ENCODE data around the gene EPS8. TPM values are rescaled to one million over a fixed set of nuclear protein-coding genes. Genes with fewer than 3 reads are reported as not detected.
A peak's percentile ranks its signal among the peaks of the same experiment; 100 is the strongest.

Gene EPS8
- total RNA-seq, 5 donors from 2014 or later (not counting 1 experiment from before 2014, with no cell fraction given) = 0.91 to 3.8 (median 2.1) TPM

DNA sequence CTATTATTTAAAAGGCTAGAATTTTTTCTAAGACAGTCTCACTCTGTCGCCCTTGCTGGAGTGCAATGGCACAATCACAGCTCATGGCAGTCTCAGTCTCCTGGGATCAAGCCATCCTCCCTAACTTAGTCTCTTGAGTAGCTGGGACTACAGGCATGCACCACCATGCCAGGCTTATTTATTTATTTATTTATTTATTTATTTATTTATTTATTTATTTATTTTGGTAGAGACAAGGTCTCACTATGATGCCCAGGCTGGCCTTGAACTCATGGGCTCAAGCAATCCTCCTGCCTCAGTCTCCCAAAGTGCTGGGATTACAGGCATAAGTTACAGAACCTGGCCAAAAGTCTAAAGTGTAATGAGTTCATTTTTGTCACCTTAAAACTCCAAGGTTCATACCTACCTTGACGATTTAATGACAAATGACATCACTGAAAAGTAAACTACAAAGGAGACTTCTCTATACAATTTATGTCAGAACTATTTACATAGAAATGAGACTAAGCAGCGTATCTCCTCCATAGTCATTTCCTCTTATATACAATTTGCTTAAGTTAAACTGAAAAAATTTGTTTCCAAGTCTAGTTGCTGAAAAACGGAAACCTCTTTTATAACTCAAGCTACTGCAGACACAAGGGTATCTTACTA lies 78.2 kb downstream of the EPS8 start:
- WGBS (ENCODE audit: insufficient coverage) = no CpG with 5 or more reads among the region's 4 CpGs
- no peaks in the 10 kb centered on the region for H3K4me1 ChIP-seq (ENCODE audit: control insufficient read depth in 1 of 2, extremely low read depth in 1 of 2, insufficient read depth in 2 of 2, low read length in 2 of 2)
- no peak overlapping the region for H3K27ac ChIP-seq (ENCODE audit: low read length)
- ChIA-PET POLR2A (no interaction called here), CTCF (no interaction called here)
- Mint-ChIP-seq H3K9me3 (no peaks in the 10 kb centered on the region), H3K4me3 (no peak overlapping the region), H3K27ac (no peak overlapping the region), H3K4me1 (no peaks in the 10 kb centered on the region), H3K36me3 (no peaks in the 10 kb centered on the region), H3K27me3 (no peaks in the 10 kb centered on the region)
- H3K36me3 ChIP-seq (ENCODE audit: control insufficient read depth in 2 of 2, extremely low read depth in 1 of 2, insufficient read depth in 1 of 2, low read length in 1 of 2) = no peaks in the 10 kb centered on the region
- H3K9me3 ChIP-seq = no peaks in the 10 kb centered on the region
- no peaks in the 10 kb centered on the region for H3K27me3 ChIP-seq (replicated peaks in 1 of 2; ENCODE audit: control insufficient read depth in 2 of 2, extremely low read depth in 1 of 2, insufficient read depth in 2 of 2, low read length in 1 of 2)
- no peak overlapping the region for H3K4me3 ChIP-seq (ENCODE audit: control insufficient read depth in 1 of 2, extremely low read depth in 1 of 2, low read length in 1 of 2)
- no peak for DNase-seq
- ATAC-seq (replicated peaks in 1 of 4) = no peak

- Histone ChIP-seq H3K27me3 (replicated peaks in 1 of 2; ENCODE audit: control insufficient read depth in 2 of 2, extremely low read depth in 1 of 2, insufficient read depth in 2 of 2, low read length in 1 of 2) (no peaks in the 10 kb centered on the region), H3K27ac (ENCODE audit: low read length) (no peak overlapping the region), H3K4me3 (ENCODE audit: control insufficient read depth in 1 of 2, extremely low read depth in 1 of 2, low read length in 1 of 2) (no peak overlapping the region), H3K4me1 (ENCODE audit: control insufficient read depth in 1 of 2, extremely low read depth in 1 of 2, insufficient read depth in 2 of 2, low read length in 2 of 2) (no peaks in the 10 kb centered on the region), H3K36me3 (ENCODE audit: control insufficient read depth in 2 of 2, extremely low read depth in 1 of 2, insufficient read depth in 1 of 2, low read length in 1 of 2) (no peaks in the 10 kb centered on the region), H3K9me3 (no peaks in the 10 kb centered on the region)
- no peaks in the 10 kb centered on the region for H3K36me3 Mint-ChIP-seq
- H3K27ac Mint-ChIP-seq = no peak overlapping the region
- no peaks in the 10 kb centered on the region for H3K27me3 Mint-ChIP-seq
- WGBS (ENCODE audit: insufficient coverage) = 90% methylated on average over 3 of the region's 6 CpGs
- no peak overlapping the region for H3K4me3 Mint-ChIP-seq
- POLR2A ChIA-PET = no interaction called here
- CTCF ChIA-PET = no interaction called here
- DNase-seq (no peak), ATAC-seq (replicated peaks in 1 of 4) (no peak)
- no peaks in the 10 kb centered on the region for H3K4me1 Mint-ChIP-seq
- no peaks in the 10 kb centered on the region for H3K9me3 Mint-ChIP-seq
Measured at GRCh38 chr12:15709551-15709950, 79.6 kb downstream of the EPS8 start.

DNA sequence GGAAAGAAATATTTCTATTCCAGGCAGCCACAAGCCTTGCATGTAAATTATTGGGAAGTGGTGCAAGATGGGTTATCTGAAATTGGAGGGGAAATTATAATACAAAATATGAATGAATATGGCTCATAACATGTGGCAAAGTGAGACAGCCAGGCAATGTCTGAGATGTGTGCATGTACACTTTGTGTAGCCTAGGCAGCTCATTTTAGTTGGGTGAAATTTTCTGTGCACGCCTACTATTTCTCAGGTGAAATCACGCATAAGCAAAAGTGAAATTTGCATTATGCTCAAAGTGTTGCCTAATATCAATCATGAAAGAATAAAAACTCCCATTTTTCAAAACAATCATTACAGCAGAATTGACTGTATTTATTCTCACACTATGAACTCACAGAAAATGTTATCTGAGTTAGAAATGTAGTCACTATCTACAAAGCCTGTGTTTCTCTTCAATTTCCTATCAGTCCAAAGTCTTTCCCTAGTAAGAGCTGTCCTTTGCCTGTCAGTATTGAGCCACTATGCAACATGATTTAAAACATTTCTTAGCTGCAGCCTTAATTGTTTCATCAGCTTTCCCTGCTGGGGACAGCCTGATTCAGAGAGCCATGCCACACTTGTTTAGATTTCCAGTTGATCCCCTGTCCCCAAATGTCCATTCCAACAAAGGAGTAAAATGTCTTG lies 80.7 kb downstream of the EPS8 start:
- ATAC-seq (replicated peaks in 1 of 4) = no peak
- Histone ChIP-seq H3K27ac (ENCODE audit: low read length) (no peak overlapping the region), H3K36me3 (ENCODE audit: control insufficient read depth in 2 of 2, extremely low read depth in 1 of 2, insufficient read depth in 1 of 2, low read length in 1 of 2) (no peaks in the 10 kb centered on the region), H3K4me3 (ENCODE audit: control insufficient read depth in 1 of 2, extremely low read depth in 1 of 2, low read length in 1 of 2) (no peak overlapping the region), H3K4me1 (ENCODE audit: control insufficient read depth in 1 of 2, extremely low read depth in 1 of 2, insufficient read depth in 2 of 2, low read length in 2 of 2) (no peaks in the 10 kb centered on the region), H3K9me3 (no peaks in the 10 kb centered on the region), H3K27me3 (replicated peaks in 1 of 2; ENCODE audit: control insufficient read depth in 2 of 2, extremely low read depth in 1 of 2, insufficient read depth in 2 of 2, low read length in 1 of 2) (no peaks in the 10 kb centered on the region)
- ChIA-PET CTCF (no interaction called here), POLR2A (no interaction called here)
- no peaks in the 10 kb centered on the region for H3K4me1 Mint-ChIP-seq
- no CpG with 5 or more reads among the region's 2 CpGs for WGBS (ENCODE audit: insufficient coverage)
- no peak overlapping the region for H3K4me3 Mint-ChIP-seq
- H3K27me3 Mint-ChIP-seq = no peaks in the 10 kb centered on the region
- no peak overlapping the region for H3K27ac Mint-ChIP-seq
- DNase-seq = no peak
- no peaks in the 10 kb centered on the region for H3K9me3 Mint-ChIP-seq
- no peaks in the 10 kb centered on the region for H3K36me3 Mint-ChIP-seq

DNA sequence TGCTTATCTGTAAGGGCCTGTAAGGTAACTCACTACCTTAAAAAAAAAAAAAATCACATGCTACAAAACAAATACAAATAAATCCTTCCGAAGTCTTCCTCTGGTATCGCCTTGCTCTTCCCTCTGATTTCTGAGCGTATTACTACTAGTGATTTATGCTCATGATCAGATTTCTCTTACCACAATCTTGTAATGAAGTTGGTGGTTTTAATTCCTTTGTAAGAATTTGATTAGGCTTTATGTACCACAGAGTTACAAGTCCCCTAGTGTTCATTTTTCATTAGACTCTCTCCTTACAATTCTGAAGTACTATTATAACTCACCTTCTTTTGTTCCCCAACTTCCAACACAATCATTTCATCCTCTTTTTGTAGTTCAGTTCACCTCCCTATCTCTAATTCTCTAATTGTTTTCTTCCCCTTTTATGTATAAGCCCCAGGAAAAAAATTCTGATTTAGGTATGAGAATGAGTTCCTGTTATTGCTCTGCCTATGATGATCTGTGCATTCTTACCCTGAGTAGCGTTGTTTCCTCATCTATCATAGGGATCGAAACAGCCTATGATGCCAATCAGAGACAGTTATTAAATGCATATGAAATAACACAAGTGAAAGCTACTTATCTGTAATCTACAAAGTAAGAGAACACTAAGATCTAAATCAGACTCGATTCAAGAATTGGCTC lies 81.5 kb downstream of the EPS8 start:
- H3K4me1 Mint-ChIP-seq = no peaks in the 10 kb centered on the region
- H3K27ac Mint-ChIP-seq = peak overlapping the region in 1 of 2 donors; percentile 37
- Histone ChIP-seq H3K9me3 (no peaks in the 10 kb centered on the region), H3K36me3 (ENCODE audit: control insufficient read depth in 2 of 2, extremely low read depth in 1 of 2, insufficient read depth in 1 of 2, low read length in 1 of 2) (no peaks in the 10 kb centered on the region), H3K4me3 (ENCODE audit: control insufficient read depth in 1 of 2, extremely low read depth in 1 of 2, low read length in 1 of 2) (no peak overlapping the region), H3K27me3 (replicated peaks in 1 of 2; ENCODE audit: control insufficient read depth in 2 of 2, extremely low read depth in 1 of 2, insufficient read depth in 2 of 2, low read length in 1 of 2) (no peaks in the 10 kb centered on the region), H3K27ac (ENCODE audit: low read length) (no peak overlapping the region), H3K4me1 (ENCODE audit: control insufficient read depth in 1 of 2, extremely low read depth in 1 of 2, insufficient read depth in 2 of 2, low read length in 2 of 2) (no peaks in the 10 kb centered on the region)
- WGBS (ENCODE audit: insufficient coverage) = no CpG with 5 or more reads among the region's 6 CpGs
- H3K36me3 Mint-ChIP-seq = no peaks in the 10 kb centered on the region
- POLR2A ChIA-PET = no interaction called here
- DNase-seq (no peak), ATAC-seq (replicated peaks in 1 of 4) (no peak)
- no peaks in the 10 kb centered on the region for H3K9me3 Mint-ChIP-seq
- CTCF ChIA-PET = no interaction called here
- no peaks in the 10 kb centered on the region for H3K27me3 Mint-ChIP-seq
- H3K4me3 Mint-ChIP-seq = no peak overlapping the region

- no peak overlapping the region for H3K27ac ChIP-seq (ENCODE audit: low read length)
- H3K4me1 ChIP-seq (ENCODE audit: control insufficient read depth in 1 of 2, extremely low read depth in 1 of 2, insufficient read depth in 2 of 2, low read length in 2 of 2) = no peaks in the 10 kb centered on the region
- no peaks in the 10 kb centered on the region for H3K9me3 ChIP-seq
- no peak overlapping the region for H3K4me3 ChIP-seq (ENCODE audit: control insufficient read depth in 1 of 2, extremely low read depth in 1 of 2, low read length in 1 of 2)
- Mint-ChIP-seq H3K4me1 (peaks cover 0 to 7% (median 4%) of the 10 kb centered on the region in 3 donors), H3K4me3 (no peak overlapping the region), H3K27me3 (no peaks in the 10 kb centered on the region), H3K27ac (no peak overlapping the region), H3K36me3 (no peaks in the 10 kb centered on the region), H3K9me3 (no peaks in the 10 kb centered on the region)
- no peaks in the 10 kb centered on the region for H3K27me3 ChIP-seq (replicated peaks in 1 of 2; ENCODE audit: control insufficient read depth in 2 of 2, extremely low read depth in 1 of 2, insufficient read depth in 2 of 2, low read length in 1 of 2)
- ATAC-seq (replicated peaks in 1 of 4) (no peak), DNase-seq (no peak)
- ChIA-PET POLR2A (no interaction called here), CTCF (no interaction called here)
- WGBS (ENCODE audit: insufficient coverage) = 79% methylated on average over 2 of the region's 4 CpGs
- no peaks in the 10 kb centered on the region for H3K36me3 ChIP-seq (ENCODE audit: control insufficient read depth in 2 of 2, extremely low read depth in 1 of 2, insufficient read depth in 1 of 2, low read length in 1 of 2)
Measured at GRCh38 chr12:15706010-15706676, 83.0 kb downstream of the EPS8 start.

DNA sequence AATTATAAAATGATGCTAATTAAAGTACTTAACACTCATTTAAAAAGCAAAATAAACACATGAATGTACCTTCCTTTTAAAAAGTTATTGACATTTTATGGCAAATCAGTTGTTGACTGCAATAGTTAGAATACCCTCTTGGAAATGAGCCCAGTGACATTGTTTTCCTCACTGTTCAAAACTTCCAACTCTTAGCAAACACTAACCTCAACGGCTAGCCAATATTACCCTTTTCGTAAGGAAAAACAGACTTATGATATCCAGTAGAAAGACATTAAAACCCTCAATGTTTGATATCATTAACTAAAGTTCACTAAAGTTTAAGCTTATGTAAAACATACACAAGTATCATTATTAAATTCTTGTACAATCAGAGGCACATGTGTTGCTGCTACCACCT lies 83.6 kb downstream of the EPS8 start:
- POLR2A ChIA-PET = no interaction called here
- H3K27ac Mint-ChIP-seq = no peak overlapping the region

More for the DNA sequence above, 83.6 kb downstream of the EPS8 start:
- Histone ChIP-seq H3K4me1 (ENCODE audit: control insufficient read depth in 1 of 2, extremely low read depth in 1 of 2, insufficient read depth in 2 of 2, low read length in 2 of 2) (no peaks in the 10 kb centered on the region), H3K36me3 (ENCODE audit: control insufficient read depth in 2 of 2, extremely low read depth in 1 of 2, insufficient read depth in 1 of 2, low read length in 1 of 2) (no peaks in the 10 kb centered on the region), H3K4me3 (ENCODE audit: control insufficient read depth in 1 of 2, extremely low read depth in 1 of 2, low read length in 1 of 2) (no peak overlapping the region), H3K27me3 (replicated peaks in 1 of 2; ENCODE audit: control insufficient read depth in 2 of 2, extremely low read depth in 1 of 2, insufficient read depth in 2 of 2, low read length in 1 of 2) (no peaks in the 10 kb centered on the region), H3K27ac (ENCODE audit: low read length) (no peak overlapping the region), H3K9me3 (no peaks in the 10 kb centered on the region)
- no peak for DNase-seq
- no peak overlapping the region for H3K4me3 Mint-ChIP-seq
- CTCF ChIA-PET = no interaction called here
- H3K9me3 Mint-ChIP-seq = no peaks in the 10 kb centered on the region
- peaks cover 0 to 9% (median 7%) of the 10 kb centered on the region in 3 donors for H3K4me1 Mint-ChIP-seq
- ATAC-seq (replicated peaks in 1 of 4) = no peak
- H3K36me3 Mint-ChIP-seq = no peaks in the 10 kb centered on the region
- WGBS (ENCODE audit: insufficient coverage) = no CpG with 5 or more reads among the region's 2 CpGs
- no peaks in the 10 kb centered on the region for H3K27me3 Mint-ChIP-seq
